ENCODE data around the gene RABL6.
"Not testable (repeated sequence)": the region's sequence is repeated elsewhere in the genome, so short reads cannot be mapped to it uniquely, and the experiment has no call there.

Gene RABL6

DNA sequence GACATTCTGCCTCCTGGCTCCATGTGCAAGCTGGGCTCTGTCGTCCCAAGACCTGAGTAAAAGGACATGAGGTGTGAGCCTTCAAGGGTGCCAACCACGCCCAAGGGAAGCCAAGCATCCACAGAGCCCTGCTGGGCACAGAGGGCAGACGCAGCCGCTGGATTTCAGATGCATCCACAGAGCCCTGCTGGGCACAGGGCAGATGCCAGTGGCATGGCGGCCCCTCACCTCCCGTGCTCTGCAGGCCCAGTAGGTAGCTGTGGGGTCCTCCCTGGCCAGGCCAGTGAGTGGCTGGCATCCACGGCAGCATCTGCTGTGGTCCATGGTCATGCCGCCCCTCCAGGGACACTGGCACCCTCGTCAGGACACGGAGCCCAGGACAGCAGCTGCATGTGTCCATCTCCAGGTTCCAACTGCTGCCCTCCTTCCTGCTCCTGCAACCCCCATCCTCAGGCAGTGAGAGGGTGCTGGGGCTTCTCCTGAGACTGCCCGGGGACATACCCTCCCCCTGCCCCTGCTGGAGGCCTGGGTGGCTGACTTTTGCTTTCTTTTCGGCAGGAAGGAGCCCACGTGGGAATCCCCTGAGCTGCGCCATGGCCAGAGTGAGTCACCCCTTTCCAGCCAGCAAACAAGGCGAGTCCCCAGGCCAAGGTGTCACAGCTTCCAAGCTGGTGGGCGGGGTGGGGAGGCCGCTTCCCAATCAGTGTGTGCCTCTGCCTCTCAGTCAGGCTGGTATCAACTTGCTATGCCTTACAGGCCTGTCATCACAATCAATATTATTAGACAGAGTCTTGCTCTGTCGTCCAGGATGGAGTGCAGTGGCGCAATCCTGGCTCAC, 74.6 kb downstream of the RABL6 start:
- H3K4me3 ChIP-seq (ENCODE audit: low read depth, low read length) = peak overlapping the region; percentile 65
- TF ChIP-seq, protein P1, sequence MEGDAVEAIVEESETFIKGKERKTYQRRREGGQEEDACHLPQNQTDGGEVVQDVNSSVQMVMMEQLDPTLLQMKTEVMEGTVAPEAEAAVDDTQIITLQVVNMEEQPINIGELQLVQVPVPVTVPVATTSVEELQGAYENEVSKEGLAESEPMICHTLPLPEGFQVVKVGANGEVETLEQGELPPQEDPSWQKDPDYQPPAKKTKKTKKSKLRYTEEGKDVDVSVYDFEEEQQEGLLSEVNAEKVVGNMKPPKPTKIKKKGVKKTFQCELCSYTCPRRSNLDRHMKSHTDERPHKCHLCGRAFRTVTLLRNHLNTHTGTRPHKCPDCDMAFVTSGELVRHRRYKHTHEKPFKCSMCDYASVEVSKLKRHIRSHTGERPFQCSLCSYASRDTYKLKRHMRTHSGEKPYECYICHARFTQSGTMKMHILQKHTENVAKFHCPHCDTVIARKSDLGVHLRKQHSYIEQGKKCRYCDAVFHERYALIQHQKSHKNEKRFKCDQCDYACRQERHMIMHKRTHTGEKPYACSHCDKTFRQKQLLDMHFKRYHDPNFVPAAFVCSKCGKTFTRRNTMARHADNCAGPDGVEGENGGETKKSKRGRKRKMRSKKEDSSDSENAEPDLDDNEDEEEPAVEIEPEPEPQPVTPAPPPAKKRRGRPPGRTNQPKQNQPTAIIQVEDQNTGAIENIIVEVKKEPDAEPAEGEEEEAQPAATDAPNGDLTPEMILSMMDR (IDR thresholded peaks at IDR 0.05; ENCODE audit: insufficient read depth, low read depth, low read length, missing control alignments) = no peak
- DNase-seq (ENCODE audit: low read depth) = peak; percentile 90

- not testable (repeated sequence) for H3K4me3 ChIP-seq (ENCODE audit: low read depth, low read length)
Observed at GRCh38 chr9:136882947-136883283, 75.2 kb downstream of the RABL6 start.

DNA sequence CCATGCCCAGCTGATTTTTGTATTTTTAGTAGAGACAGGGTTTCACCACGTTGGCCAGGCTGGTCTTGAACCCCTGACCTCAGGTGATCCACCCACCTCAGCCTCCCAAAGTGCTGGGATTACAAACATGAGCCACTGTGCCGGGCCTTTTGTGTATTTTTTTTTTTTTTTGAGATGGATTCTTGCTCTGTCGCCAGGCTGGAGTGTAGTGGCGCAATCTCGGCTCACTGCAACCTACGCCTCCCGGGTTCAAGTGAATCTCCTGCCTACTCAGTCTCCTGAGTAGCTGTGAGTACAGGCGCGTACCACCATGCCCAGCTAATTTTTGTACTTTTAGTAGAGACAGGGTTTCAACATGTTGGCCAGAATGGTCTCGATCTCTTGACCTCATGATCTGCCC, 75.9 kb downstream of the RABL6 start:
- DNase-seq (ENCODE audit: low read depth); H3K4me3 ChIP-seq (ENCODE audit: low read depth, low read length): not testable (repeated sequence)

More at GRCh38 chr9:136882947-136883283, 75.2 kb downstream of the RABL6 start:
- not testable (repeated sequence) for DNase-seq (ENCODE audit: low read depth)

- TF ChIP-seq, protein P1 (IDR thresholded peaks at IDR 0.05; ENCODE audit: insufficient read depth, low read depth, low read length, missing control alignments) = no peak
- peak; percentile 100 for DNase-seq (ENCODE audit: low read depth)
- H3K4me3 ChIP-seq (ENCODE audit: low read depth, low read length) = peak within 1 kb of the TSS; percentile 93
Observed at GRCh38 chr9:136885950-136886578, 78.3 kb downstream of the RABL6 start, which contains the start of gene TRAF2. Gene TRAF2 (plus strand): TSS chr9:136886516. CDS start chr9:136898741, 12,225 bp downstream.

DNA sequence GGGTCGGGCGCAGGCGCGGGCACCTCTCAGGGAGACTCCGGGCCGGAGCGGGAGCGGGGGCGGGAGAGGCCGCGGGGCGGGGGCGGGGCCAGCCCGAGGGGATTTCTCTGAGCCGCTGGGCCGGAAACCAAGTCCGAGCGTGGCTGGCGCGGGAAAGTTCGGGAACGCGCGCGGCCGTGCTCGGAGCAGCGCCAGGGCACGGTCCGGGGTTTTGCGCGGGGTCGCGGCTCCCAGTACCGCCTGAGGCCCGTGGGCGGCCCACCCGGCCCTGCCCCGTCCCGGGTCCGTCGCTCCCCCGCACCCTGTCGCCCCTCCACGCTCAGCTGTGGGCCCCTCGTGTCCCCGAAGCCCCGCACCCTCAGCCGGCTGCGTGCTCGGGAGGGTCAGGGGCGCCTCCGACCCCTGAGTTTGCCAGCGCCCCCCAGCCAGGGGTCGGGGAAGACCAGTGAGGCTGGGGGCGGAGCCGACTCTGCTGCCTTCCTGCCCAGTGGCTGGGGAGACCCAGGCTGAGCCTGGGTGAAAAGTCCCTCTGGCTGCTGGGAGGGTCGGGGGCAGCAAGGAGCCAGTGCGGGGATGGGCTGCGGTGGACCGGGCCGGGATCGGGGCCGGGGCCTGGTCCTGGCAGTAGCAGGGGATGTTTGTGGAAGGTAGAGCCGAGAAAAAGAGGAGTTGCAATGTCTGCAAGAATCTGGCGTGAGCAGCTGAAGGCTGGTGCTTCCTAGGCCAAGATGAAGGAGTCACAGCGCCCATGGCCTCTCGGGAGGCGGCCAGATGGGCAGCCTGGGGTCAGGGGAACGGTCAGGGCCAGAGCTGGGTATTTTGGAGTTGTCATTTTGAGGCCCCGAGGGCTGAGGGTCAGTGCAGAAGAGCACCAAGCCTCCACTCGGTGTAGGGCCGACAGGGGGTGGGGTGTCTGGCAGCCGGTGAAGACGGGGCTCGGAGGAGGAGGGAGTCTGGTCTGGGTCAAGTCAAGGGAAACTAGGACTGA, 79.2 kb downstream of the RABL6 start:
- TF ChIP-seq, protein P1 (IDR thresholded peaks at IDR 0.05; ENCODE audit: insufficient read depth, low read depth, low read length, missing control alignments) = no peak
- peak overlapping the region; percentile 93 for H3K4me3 ChIP-seq (ENCODE audit: low read depth, low read length)
- DNase-seq (ENCODE audit: low read depth) = peak; percentile 41

GRCh38 chr9:136888454-136888853, 80.7 kb downstream of the RABL6 start:
- TF ChIP-seq, protein P1 (IDR thresholded peaks at IDR 0.05; ENCODE audit: insufficient read depth, low read depth, low read length, missing control alignments) = no peak
- no peak overlapping the region for H3K4me3 ChIP-seq (ENCODE audit: low read depth, low read length)
- DNase-seq (ENCODE audit: low read depth) = no peak

DNA sequence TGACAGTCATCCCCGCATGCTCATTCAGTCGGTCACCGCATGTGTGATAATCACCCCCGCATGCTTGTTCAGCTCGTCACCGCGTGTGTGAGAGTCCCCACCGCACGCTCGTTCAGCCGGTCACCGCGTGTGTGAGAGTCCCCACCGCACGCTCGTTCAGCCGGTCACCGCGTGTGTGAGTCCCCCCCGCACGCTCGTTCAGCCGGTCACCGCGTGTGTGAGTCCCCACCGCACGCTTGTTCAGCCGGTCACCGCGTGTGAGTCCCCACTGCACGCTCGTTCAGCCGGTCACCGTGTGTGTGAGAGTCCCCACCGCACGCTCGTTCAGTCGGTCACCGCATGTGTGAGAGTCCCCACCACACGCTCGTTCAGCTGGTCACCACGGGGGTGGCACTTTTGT, 82.1 kb downstream of the RABL6 start:
- H3K4me3 ChIP-seq (ENCODE audit: low read depth, low read length) = no peak overlapping the region
- DNase-seq (ENCODE audit: low read depth) = no peak
- TF ChIP-seq, protein P1 (IDR thresholded peaks at IDR 0.05; ENCODE audit: insufficient read depth, low read depth, low read length, missing control alignments) = no peak
